HG03469 (cell line): ENCODE results near the gene SAMHD1.
"Not testable (repeated sequence)": the region's sequence is repeated elsewhere in the genome, so short reads cannot be mapped to it uniquely, and the experiment has no call there.

Experiments
- ATAC-seq: cut with Tn5 transposase; IDR thresholded peaks from one replicate; pipeline ENCODE4 v1.9.1; 2021; ENCODE audit warnings: mild to moderate bottlenecking, moderate library complexity, moderate number of reproducible peaks; ENCODE audit not compliant: unreplicated experiment

The SAMHD1 gene

DNA sequence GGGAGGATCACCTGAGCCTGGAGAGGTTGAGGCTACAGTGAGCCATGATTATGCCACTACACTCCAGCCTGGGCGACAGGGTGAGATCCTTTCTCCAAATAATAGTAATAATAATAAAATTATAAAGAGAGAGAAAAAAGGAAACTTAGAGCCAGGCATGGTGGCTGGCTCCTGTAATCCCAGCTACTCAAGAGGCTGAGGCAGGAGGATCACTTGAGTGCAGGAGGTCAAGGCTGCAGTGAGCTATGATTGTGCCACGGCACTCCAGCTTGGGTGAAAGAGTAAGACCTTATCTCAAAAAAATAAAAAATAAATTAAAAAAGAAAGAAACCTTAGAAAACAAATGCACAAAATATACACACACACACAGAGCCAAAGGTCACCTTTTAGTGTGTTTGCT, 5.2 kb upstream of the SAMHD1 start:
- no peak for ATAC-seq

GRCh38 chr20:36956016-36956415, 4.5 kb upstream of the SAMHD1 start:
- no peak for ATAC-seq

- ATAC-seq, result no peak
Observed at GRCh38 chr20:36951979-36952738, 651 bp upstream of the SAMHD1 start.

GRCh38 chr20:36950414-36951197, 902 bp downstream of the SAMHD1 start:
- no peak for ATAC-seq

GRCh38 chr20:36941401-36941835, 10.1 kb downstream of the SAMHD1 start:
- ATAC-seq, result no peak

DNA sequence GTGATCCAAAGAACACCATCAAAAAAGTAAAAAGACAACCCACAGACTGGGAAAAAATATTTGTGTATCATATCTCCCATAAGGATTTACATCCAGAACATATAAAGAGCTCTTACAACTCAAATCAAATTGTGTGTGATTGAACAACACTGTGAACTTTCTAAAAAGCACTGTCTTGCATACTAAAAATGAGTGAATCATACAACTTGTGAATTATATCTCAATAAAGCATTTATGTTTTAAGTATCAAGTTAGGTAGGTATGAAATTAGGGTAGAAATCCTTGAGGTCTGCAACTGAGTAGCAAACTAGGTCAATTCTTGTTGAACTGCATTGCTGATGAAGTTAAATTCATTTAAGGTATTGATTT, 14.1 kb downstream of the SAMHD1 start:
- ATAC-seq, result no peak

DNA sequence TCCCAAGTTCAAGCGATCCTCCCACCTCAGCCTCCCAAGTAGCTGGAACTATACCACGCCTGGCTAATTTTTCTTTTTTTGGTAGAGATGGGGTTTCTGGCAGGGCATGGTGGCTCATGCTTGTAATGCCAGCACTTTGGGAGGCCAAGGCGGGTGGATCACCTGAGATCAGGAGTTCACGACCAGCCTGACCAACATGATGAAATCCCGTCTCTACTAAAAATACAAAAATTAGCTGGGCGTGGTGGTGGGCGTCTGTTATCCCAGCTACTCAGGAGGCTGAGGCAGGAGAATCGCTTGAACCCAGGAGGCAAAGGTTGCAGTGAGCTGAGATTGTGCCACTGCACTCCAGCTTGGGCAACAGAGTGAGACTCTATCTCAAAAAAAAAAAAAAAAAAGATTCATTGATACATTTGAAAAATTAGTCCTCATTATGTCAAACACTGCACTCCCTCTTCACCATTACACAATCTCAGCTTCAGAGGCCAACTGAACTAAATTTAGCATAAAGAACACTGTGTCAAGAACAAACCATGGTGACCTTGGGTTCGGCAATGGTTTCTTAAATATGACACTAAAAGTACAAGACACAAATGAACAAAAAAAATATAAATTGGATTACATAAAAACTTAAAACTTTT, 14.6 kb downstream of the SAMHD1 start:
- ATAC-seq, result not testable (repeated sequence)

DNA sequence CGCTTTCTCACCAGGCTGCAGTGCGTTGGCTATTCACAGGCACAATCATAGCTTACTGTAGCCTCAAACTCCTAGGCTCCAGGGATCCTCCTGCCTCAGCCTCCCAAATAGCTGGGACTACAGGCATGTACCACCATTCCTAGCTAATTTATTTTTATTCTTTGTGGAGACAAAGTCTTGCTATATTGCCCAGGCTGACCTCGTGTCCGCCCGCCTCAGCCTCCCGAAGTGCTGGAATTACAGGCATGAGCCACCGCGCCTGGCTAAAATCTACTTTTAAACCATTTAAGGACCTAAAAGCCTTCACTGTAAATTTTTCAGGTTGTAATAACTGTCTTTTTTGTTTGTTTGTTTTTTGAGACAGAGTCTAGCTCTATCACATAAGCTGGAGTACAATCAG, 15.2 kb downstream of the SAMHD1 start:
- no peak for ATAC-seq

DNA sequence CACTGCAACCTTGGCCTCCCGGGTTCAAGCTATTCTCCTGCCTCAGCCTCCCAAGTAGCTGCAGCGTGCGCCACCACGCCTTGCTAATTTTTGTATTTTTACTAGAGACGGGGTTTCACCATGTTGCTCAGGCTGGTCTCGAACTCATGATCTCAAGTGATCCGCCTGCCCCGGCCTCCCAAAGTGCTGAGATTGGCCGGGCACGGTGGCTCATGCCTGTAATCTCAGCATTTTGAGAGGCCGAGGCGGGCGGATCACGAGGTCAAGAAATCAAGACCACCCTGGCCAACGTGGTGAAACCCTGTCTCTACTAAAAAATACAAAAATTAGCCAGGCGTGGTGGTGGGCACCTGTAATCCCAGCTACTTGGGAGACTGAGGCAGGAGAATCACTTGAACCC, 17.9 kb downstream of the SAMHD1 start:
- not testable (repeated sequence) for ATAC-seq

DNA sequence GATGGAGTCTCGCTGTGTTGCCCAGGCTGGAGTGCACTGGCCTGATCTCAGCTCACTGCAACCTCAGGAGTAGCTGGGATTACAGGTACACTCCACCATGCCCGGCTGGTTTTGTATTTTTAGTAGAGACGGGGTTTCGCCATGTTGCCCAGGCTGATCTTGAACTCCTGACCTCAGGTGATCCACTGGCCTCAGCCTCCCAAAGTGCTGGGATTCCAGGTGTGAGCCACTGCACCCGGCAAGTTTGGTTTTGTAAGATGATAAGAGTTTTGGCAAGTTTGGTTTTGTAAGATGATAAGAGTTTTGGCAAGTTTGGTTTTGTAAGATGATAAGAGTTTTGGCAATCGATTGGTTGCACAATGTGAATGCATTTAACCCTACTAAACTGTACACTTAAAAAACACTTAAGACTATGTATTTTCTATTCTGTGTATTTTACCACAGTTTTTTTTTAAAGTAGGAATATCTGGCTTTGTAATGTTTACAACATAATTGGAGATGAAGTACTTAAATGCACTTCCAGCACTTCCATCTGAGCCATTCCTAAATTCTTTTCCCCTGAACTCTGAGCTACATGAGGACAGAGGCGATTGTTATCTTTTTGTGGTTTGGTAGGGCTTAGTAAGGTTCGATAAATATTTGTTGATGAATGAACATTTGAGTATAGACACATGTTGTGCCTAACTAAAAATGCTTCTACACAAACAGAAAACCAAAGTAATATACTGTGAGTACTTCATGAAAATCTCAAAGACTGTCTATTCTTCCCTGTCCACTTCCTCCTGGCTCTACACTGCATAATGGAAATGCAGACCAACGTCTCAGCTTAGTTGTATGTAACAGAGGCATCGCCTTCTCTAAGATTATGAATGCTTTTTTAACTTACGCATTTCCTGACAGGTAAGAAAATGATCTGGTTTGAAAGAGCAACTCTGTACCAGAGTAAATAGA, 18.8 kb downstream of the SAMHD1 start:
- ATAC-seq, result no peak

DNA sequence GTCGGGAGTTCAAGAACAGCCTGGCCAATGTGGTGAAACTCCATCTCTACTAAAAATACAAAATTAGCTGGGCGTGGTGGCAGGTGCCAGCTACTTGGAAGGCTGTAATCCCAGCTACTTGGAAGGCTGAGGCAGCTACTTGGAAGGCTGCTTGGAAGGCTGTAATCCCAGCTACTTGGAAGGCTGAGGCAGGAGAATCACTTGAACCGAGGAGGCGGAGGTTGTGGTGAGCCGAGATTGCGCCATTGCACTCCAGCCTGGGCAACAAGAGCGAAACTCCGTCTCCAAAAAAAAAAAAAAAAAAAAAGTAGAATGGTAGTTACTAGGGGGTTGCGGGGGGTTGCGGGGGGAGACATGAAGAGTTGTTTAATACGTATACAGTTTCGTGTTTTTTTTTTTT, 19.4 kb downstream of the SAMHD1 start:
- ATAC-seq, result not testable (repeated sequence)

- ATAC-seq, result no peak
Observed at GRCh38 chr20:36929691-36930090, 21.8 kb downstream of the SAMHD1 start.

GRCh38 chr20:36929290-36929689, 22.2 kb downstream of the SAMHD1 start:
- no peak for ATAC-seq

DNA sequence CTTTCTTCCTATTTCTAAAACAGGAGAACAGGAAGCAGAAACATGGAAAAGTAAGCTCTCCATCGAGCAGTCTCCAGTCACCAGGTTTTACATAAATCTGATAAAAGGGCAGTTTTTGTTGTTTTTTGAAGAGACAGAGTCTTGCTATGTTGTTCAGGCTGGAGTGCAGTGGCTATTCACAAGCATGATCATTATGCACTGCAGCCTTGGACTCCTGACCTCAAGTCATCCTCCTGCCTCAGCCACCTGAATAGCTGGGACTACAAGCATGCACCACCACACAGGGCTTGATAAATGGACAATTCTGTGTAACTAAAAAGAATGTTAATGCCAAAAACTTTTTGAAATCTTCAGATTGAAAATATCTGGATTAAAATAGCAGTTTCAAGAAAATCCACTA, 23.8 kb downstream of the SAMHD1 start:
- ATAC-seq, result no peak

DNA sequence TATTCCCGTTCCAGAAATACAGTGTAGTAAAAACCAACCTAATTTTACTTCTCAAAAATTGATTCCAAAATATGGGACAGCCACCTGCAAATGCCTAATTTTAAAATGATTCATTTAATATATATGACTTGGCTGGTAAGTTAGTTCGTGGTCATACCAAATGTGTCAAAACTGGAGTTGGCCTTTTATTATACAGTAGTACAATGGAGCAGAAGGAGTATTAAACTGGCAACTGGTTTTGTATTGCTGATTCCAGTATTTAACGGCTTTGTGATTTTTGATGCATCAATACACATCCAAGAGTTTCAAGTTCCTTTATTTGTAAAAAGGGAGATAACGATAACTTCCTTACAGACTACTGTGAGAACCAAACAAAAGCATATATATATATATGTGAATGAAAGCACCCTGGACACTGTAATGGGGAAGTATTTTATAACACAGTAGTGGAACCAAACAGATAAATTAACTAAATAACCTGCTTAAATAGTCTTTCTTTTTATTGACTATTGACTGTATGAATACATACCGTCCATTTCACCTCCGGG, 24.8 kb downstream of the SAMHD1 start:
- no peak for ATAC-seq

GRCh38 chr20:36925234-36925633, 26.3 kb downstream of the SAMHD1 start:
- no peak for ATAC-seq

- no peak for ATAC-seq
Observed at GRCh38 chr20:36924167-36925045, 27.1 kb downstream of the SAMHD1 start.

DNA sequence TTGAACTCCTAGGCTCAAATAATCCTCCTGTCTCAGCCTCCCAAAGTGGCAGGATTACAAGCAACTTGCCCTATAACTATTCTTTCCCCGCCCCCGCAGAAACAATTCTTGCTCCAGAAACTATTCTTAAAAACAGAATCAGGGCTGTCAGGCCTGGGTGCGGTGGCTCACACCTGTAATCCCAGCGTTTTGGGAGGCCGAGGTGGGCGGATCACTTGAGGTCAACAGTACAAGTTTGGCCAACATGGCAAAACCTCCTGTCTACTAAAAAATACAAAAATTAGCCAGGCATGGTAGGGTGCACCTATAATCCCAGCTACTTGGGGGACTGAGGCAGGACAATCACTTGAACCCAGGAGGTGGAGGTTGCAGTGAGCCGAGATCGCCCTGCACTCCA, 31.2 kb downstream of the SAMHD1 start:
- ATAC-seq, result no peak

GRCh38 chr20:36919715-36920333, 31.7 kb downstream of the SAMHD1 start:
- ATAC-seq, result no peak
